GM20431 (cell line): ENCODE results near the gene KCNQ2.

Source experiments
- in situ Hi-C: fragments of 300-500 bp; cut with MseI, MboI; formaldehyde crosslinking; loops from one replicate; pipeline ENCODE4 v1.15.0; 2020; ENCODE audit warnings: low sequenced_read_pairs; ENCODE audit not compliant: unreplicated experiment

The KCNQ2 gene

DNA sequence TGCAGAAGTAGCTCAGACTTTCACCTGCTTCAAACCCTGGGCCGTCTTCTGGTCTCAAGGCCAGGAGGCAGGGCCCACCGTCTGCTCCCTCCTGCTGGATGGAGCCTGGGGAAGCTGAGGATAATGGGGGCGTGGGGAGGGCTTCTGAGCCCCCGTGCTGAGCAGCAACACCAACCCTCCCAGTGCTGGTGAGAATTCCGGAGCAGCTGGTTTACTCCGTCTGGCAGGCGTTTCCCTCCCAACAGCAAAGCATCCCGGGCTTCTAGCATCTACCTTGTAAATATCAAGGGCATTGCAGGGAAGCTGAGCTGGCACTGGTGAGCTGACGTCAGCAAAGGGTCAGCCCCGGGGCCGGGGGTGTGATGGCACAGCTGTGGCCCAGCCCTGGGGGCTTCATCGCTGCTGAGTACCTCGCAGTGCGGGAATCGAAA, 94.5 kb downstream of the KCNQ2 start:
- in situ Hi-C loops, result no loop called here

DNA sequence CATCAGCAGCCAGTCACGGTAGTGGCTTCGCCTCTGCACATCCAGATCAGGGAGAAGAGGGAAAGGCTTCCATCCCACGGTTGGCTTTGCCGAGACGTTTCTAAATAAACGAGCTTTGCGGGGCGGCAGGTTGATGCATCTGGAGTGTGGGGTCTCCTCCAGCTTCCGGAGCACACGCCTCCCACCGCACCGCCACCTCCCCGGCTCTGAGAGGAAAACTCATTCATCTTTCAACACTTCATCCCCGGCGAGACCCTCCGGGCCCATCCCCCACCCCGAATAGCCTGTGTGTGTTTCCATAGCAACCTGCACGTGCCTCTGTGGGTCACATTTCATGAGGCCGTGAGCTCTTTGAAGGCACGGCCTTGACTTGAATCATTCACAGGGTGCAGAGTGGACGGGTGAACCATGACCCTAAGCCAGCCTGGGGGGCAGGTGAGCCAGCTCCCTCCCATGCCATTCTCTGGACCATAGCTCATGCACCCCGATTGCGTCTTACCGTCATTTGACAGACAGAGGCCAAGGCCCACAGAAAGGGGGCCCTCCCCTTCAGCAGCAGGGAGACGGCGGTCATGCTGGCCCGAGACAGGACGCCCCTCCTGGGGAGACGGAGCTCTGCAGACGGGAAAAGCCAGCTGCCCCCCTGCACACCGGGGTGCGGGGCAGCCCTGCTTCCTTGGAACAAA, 95.1 kb downstream of the KCNQ2 start:
- in situ Hi-C loops, result no loop called here

DNA sequence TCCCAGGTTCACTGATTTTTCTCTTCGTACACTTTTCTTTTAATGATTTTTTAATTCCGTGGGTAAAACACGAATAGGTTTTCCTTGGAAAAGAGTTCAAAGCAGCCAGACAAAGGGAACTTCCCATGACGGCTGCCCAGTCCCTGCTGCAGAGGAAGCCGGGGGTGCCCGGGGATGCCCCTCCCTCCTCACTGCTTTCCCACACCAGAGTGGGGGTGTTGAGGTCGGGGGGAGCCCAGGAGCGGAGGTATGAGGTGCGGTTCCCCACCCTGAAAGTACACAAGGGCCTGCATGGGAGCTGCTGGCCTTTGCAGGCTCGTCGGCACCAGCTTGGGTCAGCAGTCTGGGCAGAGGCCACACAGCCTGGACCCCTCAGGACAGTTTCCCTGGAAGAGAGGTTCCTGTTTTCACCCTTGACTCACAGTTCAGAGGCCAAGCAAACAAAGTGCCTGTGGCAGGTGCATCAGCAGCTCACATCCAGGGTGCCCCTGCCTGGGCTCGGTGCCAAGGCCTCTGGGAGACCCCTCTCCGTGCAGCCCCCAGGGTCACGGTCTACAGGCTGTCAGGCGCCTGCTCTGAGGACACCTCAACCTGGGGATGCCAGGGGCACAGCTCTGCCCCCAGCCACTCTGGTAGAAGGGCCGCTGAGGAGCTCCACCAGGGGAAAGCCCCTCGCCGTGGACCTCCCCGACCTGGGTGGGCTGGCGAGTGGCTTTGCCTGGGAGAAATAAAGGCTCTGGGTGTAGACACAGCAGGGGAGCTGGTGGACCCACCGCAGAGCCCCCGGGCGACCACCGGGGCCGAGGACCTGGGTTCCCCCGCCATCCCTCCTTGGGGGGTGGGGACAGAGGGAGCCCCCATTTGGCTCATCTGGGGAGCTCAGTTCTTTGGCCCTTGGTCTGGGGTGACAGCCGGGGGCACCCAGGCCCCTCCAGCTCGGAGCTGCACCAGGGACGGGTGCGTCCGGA, 95.9 kb downstream of the KCNQ2 start:
- in situ Hi-C loops, result no loop called here

DNA sequence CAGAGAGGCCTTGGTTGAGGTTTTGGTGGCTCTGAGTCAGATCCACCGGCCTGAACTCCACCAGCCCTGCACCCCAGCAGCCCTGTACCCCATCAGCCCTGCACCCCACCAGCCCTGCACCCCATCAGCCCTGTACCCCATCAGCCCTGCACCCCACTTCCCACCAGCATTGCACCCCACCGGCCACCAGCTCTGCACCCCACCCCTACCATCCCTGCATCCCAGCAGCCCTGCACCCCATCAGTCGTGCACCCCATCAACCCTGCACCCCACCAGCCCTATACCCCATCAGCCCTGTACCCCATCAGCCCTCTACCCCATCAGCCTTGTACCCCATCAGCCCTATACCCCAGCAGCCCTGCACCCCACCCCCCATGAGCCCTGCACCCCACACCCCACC, 97.0 kb downstream of the KCNQ2 start:
- in situ Hi-C loops, result no loop called here

DNA sequence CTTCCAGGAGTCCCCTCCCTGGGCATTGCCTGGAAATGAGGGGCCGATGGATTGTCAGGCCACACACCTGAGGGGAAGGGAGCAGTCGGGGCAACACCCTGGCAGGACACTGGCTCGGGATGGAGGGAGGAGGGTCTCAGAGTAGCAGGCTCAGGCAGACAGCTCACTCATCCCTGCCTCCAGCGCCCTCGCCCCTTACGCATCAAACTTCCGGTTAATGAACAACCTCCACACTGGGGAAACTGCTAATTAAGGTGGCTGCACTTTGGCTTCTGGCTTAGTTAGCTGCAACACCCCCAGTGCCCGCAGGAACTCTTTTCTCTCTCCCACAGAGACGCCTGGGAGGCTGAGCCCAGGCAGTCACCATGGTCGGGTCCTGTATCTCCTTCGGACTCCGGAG, 98.0 kb downstream of the KCNQ2 start:
- in situ Hi-C loops, result no loop called here

DNA sequence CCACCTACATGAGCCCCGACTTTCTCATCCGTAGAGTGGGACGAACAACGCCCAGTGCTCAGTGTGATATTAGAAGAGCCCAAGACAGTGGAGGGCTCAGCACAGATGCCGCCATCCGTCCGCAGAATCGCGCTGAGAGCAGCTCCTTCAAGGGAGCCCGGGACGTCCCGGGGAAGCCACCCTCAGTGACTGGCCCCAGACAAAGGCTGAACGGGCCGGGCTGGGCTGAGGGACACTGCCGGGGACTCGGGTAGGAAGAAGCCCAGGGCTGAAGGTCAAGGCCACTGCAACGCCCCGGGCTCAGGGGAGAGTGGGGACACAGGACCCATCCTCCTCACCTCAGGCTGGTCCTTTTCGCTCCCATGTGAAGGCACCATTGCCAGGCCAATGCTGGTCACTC, 98.5 kb downstream of the KCNQ2 start:
- in situ Hi-C loops, result no loop called here

DNA sequence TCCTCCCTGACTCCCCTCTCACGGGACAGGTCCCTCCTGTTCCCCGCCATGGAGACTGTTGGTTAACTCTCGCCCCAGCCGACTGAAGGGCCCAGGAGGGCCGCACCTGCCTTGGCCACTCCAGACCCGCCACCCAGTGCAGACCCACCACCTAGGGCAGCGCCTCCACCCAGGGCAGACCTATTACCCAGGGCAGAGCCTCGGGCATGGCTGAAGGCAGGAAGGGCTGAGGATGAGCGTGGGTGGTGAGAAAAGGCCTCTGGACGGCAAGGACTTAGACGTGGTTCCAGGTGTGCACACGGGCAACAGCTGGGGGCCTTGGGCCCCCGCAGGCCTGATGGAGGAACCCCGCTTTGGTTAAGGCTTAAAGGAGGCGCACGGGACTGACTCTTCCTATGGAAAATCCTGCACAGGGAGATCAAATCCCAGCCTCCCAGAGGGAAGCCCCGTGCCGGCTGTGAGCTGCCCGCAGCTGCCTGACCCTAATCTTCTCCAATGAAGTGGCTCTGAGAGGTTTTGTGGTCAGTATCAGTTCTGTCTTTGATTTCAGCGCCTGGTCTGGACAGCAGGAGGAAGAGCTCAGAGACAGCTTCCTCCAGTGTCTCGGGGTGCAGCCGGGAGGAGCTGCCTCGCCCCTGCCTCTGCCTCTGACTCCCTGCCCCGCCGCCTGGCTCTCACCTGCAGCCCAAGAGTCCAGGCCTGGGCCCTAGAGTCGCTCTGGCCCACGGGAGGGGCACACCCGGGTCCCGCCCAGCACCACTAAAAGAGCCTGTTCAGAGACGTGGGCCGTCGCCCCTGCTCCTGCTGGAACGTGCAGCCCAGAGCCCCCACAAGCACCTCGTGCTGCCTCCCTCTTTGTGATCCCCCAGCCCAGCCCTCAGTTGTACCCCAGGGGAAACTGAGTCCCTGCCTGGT, 99.2 kb downstream of the KCNQ2 start:
- in situ Hi-C loops, result no loop called here

DNA sequence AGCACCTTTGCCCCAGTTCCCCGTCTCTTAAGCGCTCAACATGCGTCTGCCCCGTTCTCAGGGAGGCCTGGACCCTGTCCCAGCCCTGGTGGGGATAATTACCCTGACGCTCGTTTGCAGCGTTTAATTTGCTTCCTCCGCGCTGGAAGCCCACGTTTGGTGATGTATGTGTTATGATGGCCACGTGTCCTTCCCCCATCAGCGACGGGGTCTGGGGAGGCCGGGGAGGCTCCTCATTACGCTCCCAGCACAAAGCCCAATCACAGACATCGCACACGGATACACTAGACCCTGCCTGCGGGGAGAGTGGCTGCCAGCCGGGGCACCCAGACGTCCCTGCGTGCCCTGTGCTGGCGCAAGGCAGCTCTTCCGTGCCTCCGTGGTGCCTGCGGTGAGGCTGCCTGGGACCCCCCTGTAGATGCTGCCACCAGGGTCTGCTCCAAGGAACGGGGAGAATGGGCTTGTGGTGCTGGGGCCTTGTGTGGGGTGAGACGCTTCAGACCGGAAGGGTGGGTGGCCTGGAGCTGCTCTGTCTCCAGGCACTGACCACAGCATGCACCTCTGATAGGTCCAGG, 101.1 kb downstream of the KCNQ2 start:
- in situ Hi-C loops, result no loop called here

DNA sequence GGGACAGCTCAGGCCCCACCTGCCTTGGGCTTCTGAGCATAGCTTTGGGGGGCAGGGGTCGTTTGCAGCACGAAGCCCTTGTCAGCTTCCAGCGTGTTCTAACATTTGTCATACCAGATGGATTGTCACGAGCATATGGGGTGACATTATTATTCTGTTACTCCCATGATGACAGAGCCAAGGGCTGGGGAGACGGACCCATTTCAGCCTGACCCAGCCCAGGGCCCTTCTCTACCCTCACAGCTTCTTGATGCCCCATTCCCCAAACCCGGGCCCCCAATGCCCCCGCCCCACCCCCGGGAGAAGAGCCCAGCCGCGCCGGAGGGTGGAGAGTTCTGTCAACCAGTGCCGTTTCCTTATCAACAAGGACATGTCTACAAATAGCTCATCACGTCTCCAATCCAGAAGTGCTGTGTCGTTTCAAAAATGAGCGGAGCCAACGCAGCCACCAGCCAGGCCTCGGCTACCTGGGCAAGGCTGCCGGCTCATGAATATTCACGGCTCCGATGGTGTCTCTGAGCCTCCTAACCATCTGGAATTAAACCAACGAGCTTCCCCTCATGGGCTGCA, 101.8 kb downstream of the KCNQ2 start:
- in situ Hi-C loops, result no loop called here

DNA sequence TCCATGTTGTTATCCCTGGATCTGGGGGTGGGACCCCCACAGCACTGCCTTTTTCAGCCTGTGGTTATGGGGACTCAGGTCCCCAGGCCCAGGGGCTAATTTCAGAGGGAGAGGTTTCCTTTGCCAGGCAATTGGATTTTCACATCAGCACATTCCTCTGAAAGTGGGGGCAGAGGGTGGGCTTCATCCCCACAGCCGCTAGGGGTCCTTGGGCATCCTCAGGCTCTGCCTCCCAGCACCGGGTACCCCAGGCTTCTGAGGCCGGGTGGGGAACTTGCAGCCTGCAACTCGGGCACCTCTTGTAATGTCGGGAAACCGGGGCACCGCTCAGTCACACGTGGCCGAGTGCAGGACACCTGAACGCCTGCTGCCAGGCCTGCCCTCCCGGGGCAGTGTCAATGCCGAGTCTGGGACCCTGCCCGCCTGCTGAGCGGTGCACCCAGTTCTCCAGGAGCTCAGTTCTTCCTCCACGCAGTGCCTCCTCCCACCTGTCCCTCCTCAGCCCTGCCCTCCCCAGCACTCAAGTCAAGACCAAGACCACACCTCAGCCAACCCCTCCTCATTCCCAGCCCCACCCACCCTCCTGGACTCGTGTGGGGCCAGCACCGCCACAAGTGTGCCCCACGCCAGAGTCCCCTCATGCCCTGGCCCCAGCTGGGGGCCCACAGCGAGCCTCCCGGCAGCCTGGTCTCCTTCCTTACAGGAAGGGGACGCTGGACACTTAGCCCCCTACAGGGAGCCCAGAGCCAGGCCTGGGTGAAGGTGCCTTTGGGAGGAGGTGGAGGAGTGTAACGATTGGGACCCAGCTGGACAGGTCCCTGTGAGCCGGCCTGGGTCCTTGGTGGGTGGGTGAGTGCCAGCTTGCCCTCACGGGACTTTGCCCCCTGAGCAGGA, 102.5 kb downstream of the KCNQ2 start:
- in situ Hi-C loops, result no loop called here

DNA sequence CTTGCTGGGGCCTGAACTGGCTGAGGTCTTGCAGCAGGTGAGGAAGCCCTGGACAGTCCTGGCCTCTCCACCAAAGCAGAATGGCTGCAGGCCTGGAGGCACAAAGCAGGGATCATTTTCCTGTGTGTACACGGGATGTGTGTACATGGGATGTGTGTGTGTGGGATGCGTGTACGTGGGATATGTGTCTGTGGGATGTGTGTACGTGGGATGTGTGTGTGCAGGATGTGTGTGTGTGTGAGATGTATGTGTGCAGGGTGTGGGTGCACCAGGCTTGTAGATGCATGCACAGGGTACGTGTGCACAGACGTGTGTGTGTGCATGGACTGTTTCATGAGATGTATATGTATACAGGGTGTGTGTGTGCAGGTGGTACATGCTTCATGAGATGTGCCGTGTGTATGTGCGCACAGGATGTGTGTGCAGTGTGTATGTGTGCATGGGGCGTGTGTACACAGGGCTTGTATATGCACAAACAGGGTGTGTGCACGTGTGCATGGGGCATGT, 103.4 kb downstream of the KCNQ2 start:
- in situ Hi-C loops, result no loop called here

DNA sequence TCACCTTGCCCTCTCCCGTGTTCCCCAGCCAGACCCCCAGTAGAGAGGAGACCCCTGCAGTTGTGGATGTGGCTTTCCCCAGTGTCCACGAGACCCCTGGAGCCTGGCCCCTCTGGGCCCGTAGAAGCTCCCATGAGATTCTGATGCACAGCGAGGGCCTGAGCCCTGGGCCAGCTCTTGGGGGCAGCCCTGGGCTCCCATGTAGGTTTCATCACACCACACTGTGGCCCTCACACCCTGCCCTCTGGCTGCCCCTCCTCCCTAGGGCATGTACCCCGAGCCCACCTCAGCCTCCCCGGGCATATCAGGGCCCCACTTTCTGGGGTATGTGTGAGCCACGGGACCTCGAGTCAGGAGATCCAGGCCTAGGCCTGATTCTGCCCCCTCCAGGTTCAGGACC, 104.3 kb downstream of the KCNQ2 start:
- in situ Hi-C loops, result no loop called here

DNA sequence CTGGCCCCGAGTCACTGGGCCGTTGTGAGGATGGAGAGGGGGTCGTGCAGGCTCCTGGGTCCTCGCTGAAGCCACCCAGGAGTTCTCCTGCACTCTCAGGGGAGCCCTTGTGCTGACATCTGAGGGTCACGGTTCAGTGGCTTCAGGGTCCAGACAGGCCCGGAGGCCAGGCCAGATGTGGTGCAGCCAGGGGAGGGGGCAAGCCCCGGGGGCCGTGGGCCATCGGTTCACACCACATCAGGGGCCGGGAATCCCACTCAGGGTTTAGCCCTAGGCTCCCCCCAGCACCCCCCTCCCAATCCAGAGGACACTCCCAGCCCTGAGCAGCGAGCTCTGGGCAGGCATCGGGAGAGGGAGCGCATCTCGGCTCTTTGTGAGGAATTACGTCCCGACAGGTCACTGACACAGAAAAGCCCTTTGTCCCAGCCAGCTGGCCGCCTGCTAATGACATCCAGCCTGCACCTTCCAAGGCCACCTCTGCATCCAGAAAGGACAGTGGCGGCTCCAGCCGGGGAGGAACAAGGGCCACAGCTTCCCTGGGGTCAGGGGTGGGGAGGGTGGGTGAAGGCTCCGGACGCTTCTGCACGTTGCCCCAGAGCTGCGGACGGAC, 104.9 kb downstream of the KCNQ2 start:
- in situ Hi-C loops, result no loop called here

DNA sequence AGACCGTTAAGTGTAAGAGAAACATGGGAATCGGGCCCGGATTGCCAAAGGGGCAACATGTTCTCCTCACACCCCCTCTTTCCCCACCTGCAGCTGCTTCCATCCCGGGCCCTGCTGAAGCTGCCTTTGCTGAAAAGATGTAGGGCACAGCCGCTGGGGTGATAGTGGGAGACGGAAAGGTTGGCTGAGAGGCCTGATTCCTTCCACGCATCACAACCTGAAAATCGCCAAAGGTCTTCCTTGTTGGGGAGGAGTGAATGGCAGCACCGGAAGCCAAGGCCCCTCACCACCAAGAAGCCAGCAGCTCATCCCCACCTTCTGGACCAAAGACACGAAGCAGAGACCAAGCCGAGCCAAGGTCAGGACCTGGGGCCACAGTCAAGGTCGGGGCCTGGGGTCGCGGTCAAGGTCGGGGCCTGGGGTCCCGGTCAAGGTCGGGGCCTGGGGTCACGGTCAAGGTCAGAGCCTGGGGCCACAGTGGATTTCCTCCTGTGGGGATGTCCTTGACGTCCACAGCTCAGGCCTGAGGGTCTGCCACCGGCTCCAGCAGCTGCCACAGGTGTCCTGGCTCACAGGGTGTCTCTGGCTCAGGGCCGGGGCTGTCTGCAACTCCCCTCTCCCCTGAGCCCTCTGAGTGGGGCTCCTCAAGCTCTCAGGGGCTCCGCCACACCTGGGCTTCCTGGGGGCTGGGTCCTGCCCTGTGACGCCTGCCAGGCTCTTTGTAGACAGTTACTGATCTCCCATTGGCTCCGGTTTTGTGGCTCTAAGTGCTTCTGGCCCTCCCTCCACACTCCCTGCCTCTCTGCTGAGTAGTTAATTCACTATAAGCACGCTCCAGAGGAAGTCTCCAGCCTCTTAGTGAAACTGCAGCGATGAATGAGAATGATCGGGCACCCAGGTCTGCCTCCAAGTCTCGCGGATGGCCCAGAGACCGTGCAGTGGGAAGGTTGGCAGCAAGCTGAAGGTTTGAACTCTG, 105.8 kb downstream of the KCNQ2 start:
- in situ Hi-C loops, result no loop called here

DNA sequence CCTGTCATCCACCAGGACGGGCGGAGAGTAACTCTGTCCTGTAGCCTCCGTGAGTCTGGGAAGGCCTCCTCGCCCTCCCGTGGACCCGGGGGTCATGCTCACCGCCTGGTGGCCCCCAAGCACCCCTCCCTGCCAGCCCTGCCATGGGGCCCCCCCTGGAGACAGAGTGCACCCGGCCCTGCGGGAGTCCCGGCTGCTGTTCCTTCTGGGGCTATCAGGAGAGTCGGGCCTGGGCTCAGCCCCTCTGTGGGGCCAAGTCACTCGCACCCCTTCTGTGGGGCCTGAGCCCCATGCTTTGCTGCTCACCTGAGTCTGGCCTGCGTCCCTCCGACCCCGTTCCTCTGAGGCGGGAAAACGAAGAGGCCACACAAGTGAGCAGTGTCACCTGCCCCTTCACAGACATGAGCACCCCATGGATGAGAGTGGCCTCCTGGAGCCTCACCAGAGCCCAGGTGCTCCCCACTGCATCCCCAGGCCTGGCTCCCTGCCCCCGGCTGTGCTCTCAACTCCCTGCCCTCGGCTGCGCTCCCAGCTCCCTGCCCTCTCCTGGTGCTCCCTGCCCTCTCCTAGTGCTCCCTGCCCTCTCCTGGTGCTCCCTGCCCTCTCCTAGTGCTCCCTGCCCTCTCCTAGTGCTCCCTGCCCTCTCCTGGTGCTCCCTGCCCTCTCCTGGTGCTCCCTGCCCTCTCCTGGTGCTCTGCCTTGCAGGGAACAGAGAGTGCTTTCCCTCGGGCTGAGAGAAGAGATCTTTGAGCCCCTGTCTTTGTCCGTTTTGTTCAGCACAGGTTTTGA, 106.7 kb downstream of the KCNQ2 start:
- in situ Hi-C loops, result no loop called here
